GM03348 (cell line): ENCODE measurements around the gene CDC42SE2.
A peak's percentile ranks its signal among the peaks of the same experiment; 100 is the strongest.

Experiments
- DNase-seq: peaks from one replicate; pipeline ENCODE4 v3.0.0; 2012; ENCODE audit warnings: low spot score

Gene CDC42SE2

GRCh38 chr5:131441184-131441583 lies 177.3 kb downstream of the CDC42SE2 start:
- DNase-seq: peak; percentile 3
